Activated gamma-delta T cell (primary cell): ENCODE measurements around the gene SLC25A43.
"Not testable (repeated sequence)": the region's sequence is repeated elsewhere in the genome, so short reads cannot be mapped to it uniquely, and the experiment has no call there.

ENCODE experiments used
- DNase-seq: peaks from one replicate; lab custom pipeline; 2025; lab: John Stamatoyannopoulos, UW
- total RNA-seq, 2 donors: gene quantifications; one replicate each; lab custom pipeline; 2026; lab: John Stamatoyannopoulos, UW

The SLC25A43 gene
- 7.6 to 17.4 reads per million in 2 donors for total RNA-seq

DNA sequence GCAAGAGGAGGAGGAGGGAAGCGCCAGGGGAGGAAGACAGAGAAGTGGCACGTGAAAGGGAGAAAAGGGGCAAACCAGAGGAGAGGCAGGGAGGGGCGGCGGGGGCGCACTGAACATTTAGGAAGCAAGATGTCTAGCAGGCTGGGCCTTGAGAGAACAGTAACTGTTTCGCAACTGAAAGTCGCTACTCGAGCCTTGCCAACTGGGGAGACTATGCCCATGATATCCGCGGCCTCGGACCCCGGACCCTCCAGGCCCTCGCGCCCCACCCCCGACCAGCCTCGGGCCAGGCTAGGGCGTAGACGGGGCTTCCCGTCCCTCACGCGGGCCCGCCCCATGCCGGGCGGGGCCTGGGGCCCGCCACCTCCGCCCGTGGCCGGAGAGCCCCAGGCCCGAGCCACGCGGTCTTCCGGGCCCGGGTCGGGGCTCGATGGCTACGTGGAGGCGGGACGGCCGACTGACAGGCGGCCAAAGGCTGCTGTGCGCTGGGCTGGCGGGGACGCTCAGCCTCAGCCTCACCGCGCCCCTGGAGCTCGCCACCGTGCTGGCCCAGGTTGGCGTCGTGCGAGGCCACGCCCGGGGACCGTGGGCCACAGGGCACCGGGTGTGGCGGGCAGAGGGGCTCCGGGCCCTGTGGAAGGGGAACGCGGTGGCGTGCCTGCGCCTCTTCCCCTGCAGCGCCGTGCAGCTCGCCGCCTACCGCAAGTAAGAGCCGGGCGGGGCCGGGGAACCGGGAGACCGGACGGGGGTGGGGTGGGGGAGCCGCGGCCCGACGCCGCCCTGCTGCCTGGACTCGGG is at the start of gene SLC25A43:
SLC25A43 (plus strand) TSS at position 363 of the 798 bp plus-strand sequence; CDS start at position 431, 68 bp downstream.
- peak; percentile 17 for DNase-seq

DNA sequence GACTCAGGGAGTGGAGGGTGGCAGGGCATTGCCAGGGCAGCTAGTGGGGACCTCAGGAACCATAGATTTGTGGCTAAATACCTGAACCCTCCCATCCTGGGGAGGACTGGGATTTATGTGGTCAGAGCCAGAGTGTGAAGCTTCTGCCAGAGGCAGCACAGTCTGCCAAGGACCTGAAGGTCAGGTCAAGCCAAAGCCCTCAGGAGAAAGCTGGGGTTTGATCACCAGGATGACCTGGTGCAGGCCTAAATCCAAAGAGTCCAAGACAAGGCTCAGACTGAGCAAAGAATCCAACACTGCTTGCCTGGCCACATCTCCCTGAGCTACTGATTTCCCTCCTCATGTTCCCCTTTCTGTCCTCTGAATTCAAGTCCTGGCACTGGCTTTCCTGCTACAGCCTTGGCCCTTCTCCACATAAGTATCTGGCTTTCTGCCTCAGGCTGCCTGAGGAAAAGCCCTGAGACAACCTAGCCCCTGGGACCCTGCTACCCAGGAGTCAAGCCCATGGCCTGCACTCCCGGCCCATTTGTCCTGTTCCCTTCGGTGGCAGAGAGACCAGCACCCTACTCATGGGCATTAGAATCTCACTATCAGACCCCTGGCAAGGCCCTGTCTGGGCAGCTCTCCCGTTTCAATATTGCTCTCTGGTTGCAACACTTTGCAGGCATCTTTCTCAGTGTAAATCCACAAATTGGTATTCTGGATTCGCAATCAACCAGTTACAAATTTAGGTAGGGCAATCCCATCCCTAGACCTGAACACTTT is 39.3 kb upstream of the SLC25A43 start:
- DNase-seq = no peak

DNA sequence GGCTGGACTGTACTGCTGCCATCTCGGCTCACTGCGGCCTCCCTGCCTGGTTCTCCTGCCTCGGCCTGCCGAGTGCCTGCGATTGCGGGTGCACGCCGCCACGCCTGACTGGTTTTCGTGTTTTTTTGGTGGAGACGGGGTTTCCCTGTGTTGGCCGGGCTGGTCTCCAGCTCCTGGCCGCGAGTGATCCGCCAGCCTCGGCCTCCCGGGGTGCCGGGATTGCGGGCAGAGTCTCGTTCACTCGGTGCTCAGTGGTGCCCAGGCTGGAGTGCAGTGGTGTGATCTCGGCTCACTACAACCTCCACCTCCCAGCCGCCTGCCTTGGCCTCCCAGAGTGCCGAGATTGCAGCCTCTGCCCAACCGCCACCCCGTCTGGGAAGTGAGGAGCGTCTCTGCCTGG is 37.7 kb upstream of the SLC25A43 start:
- not testable (repeated sequence) for DNase-seq

DNA sequence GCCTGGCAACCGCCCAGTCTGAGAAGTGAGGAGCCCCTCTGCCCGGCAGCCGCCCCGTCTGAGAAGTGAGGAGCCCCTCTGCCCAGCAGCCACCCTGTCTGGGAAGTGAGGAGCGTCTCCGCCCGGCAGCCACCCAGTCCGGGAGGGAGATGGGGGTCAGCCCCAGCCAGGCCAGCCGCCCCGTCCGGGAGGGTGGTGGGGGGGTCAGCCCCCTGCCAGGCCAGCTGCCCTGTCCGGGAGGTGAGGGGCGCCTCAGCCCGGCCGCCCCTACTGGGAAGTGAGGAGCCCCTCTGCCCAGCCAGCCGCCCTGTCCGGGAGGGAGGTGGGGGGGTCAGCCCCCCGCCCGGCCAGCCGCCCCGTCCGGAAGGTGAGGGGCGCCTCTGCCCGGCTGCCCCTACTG is 37.1 kb upstream of the SLC25A43 start:
- peak; percentile 11 for DNase-seq

DNA sequence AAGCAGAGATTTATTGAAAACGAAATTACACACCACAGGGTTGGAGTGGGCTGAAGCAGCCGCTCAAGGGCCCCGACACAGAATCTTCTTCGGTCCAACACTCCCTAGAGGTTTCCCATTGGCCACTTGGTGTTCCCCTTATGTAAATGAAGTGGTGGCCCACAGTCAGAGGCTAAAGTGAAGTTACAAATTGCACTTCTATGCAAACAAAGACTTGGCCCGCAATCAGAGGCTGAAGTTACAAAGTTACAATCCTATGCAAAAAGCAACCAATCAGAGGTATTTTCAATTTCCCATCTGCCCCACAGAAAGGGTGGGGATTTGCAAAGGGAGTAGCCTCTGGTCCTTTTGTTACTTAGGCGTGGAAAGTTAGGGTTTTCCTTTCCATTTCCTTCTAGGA is 35.7 kb upstream of the SLC25A43 start:
- no peak for DNase-seq

DNA sequence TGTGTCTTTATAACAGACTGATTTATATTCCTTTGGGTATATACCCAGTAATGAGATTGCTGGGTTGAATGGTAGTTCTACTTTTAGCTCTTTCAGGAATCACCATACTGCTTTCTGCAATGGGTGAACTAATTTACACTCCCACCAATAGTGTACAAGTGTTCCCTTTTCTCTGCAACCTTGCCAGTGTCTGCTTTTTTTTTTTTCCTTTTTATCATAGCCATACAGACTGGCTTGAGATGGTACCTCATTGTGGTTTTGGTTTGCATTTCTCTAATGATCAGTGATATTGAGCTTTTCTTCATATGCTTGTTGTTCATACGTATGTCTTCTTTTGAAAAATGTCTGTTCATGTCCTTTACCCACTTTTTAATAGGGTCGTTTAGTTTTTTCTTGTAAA is 27.3 kb upstream of the SLC25A43 start:
- DNase-seq = not testable (repeated sequence)

DNA sequence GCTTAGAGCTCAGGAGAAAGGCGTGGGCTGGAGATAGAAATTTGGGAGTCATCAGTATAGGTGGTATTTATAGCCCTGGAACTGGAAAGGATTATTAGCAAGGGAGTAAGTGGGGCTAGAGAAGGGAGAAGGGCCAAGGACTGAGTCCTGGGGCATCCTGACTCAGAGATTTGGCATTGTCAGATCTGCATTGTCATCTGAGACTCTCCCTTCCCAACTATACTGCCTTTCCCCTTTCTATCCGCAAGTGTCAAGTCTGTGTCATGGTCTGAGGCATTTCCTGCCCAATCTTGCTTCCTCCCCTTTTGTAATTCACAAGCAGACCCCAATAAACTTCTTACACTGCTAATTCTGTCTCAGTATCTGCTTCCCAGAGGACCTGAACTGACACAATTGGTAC is 24.4 kb upstream of the SLC25A43 start:
- DNase-seq = no peak

DNA sequence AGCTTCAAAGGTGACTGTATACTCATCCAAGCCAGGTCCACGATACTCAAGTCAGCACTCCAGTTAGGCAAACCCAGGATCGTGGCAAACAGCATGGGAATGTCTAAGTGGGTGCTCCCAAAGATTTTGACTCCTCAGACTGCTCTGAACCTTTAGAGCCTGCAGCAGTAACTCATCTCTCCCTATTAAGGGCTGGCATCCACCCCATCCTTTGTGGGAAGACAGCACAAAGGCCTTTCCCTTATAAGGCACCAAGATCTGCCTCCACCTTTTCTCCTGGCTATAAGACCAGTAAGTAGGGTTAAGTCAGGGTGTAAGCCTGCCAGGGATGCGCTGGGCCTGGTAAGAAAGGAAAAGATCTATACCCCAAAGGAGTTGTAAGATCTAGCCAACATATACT is 23.6 kb upstream of the SLC25A43 start:
- DNase-seq = no peak

DNA sequence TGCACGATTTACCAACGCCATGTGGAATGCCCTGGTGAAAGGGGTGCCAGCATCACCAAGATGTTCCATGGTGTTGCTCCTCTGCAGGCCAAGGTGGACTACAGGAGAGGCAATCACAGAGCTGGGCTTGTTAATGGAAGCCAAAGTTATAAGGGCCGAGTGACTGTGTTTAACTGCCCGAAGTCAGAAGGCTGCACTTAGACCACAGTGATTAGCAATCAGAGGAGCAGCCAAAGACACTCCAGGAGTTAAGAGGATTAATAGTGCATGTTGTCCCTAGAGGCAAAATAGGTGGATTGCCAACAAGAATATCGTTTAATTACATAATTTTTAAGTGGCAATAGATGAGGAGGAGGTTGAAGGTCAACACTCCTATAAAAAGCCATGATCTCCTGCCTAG is 22.8 kb upstream of the SLC25A43 start:
- no peak for DNase-seq

DNA sequence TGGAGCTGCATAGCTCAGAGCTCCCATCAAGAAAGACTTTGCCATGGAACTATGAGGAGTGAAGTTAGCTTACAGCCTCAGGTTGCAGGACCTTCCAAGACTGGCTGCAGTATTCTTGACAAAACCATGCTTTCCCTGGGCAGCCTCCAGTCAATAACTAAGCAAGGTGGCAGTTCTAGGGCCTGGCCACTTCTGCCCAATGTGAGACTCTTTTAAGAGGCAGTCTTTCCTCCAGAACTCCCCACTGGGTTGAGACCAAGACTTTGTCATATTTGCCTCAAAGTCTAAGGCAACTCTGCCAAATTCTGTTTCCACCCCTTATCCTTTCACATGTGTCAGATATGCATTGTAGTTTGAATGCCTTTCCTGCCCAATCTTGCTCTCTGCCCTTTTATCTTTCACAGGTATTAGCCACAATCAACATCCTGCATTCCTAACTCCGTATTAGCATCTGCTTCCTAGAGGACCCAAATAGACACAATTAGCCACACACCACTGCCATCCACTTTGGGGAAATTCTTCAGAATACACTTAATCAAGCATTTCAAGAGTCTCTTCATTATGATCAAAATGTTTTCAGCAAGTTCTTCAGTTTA is 17.7 kb upstream of the SLC25A43 start:
- no peak for DNase-seq

DNA sequence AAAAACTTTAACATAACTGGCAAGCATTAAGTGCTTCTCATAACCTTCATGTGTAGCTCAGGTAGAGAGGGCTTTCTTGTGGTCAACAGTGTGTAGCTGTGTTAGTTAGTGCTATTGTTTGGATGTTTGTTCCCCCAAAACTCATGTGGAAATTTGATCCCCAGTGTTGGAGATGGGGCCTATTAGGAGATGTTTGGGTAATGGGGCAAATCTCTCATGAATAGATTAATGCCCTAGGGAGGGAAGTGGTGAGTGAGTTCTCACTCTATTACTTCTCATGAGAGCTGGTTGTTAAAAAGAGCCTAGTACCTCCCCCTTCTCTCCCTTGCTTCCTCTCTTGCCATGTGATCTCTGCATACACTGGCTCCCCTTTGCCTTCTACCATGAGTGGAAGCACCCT is 16.5 kb upstream of the SLC25A43 start:
- DNase-seq = no peak

DNA sequence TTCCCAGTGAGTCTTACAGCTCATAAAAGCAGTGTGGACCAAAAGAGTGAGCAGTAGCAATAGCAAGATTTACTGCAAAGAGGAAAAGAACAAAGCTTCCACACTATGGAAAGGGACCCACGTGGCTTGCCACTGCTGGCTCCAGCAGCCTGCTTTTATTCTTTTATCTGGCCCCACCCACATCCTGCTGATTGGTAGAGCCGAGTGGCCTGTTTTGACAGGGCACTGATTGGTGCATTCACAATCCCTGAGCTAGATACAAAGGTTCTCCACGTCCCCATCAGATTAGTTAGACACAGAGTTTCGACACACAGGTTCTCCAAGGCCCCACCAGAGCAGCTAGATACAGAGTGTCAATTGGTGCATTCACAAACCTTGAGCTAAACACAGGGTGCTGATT is 12.5 kb upstream of the SLC25A43 start:
- not testable (repeated sequence) for DNase-seq

DNA sequence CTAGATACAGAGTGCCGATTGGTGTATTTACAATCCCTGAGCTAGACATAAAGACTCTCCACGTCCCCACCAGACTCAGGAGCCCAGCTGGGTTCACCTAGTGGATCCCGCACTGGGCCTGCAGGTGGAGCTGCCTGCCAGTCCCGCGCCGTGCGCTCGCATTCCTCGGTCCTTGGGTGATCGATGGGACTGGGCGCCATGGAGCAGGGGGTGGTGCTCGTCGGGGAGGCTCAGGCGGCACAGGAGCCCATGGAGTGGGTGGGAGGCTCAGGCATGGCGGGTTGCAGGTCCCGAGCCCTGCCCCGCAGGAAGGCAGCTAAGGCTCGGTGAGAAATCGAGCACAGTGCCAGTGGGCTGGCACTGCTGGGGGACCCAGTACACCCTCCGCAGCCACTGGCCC is 11.7 kb upstream of the SLC25A43 start:
- not testable (repeated sequence) for DNase-seq

DNA sequence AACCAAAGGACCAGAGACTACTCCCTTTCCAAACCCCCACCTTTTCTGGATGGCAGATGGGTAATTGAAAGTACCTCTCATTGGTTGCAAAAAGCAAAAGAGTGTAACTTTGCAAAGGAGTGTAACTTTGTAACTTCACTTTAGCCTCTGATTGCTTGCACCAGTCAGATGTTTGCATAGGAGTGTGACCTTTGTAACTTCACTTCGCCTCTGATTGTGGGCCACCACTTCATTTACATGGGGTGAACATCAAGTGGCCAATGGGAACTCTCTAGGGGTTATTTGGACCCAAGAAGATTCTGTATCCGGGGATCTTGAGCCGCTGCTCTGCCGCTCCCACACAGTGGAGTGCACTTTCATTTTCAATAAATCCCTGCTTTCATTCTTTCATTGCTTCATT is 9.9 kb upstream of the SLC25A43 start:
- DNase-seq = no peak

DNA sequence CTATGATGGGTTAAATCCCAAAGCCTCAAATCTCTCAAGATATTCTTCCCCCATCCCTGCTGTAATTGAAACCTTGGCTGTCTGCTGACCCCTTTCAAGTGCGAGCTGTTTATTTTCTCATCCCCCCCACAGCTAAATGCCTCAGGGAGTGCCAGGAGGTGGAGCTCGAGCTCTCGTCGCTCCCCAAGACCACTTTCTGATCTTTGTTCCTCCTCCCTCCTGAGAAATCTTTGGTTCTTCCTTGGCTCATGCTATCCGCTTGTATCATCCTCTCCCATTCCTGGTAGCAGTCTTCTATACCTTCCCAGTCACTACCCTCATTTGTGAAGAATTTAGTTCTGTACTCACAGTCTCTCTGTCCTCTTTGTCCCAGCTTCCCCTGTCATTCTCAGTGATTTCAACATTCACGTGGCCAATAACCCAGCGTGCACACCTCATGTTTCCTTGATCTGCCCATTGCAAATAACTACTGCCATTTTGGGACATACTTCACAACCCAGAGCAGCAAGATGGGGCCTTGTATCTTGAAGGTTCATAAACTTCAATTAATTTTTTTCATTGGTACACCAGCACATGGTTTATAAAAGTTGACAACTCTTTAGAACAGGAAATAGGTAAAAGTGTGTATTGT is 9.2 kb upstream of the SLC25A43 start:
- DNase-seq = no peak

DNA sequence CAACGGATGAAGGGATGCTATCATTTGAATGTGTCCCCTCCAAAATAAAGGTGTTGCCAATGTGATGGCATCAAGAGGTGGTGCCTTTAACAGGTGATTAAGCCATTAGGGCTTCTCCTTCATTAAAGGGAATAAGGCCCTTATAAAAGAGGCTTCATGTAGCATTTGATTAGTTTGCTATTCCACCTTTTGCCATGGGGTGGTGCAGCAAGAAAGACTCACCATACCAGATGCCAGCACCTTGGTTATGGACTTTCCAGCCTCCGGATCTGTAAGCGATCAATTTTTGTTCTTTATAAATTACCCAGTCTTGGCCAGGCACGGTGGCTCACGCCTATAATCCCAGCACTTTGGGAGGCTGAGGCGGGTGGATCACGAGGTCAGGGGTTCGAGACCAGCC is 7.9 kb upstream of the SLC25A43 start:
- no peak for DNase-seq

DNA sequence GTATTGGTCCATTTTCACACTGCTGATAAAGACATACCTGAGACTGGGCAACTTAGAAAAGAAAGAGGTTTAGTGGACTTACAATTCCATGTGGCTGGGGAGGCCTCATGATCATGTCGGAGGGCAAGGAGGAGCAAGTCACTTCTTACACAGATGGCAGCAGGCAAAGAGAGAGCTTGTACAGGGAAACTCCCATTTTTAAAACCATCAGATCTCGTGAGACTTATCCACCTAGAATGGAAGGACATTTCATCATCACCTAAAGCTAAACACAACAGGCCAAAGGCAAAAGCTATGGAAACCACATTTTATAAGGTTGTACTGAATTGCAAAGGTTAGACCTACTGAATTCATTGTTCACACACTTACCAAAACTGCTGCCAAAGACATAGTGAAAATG is 6.0 kb upstream of the SLC25A43 start:
- DNase-seq = no peak

DNA sequence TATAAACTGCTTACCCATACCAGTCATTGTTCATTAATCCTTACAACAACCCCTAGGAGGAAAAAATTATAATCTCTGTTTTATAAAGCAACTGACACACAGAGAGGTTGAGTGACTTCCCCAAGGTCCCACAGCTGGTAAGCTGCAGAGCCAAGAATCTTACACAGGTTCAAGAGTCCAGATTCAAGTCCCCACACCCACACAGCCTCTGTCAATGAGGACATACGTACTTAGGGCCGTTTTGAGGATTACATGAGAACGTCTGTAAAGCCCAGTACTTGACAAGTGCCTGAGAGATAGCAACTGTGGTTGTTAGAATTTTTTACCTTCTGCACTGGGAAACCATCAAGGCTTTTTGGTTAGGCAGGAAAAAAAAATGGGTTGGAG is 556 bp upstream of the SLC25A43 start:
- no peak for DNase-seq

DNA sequence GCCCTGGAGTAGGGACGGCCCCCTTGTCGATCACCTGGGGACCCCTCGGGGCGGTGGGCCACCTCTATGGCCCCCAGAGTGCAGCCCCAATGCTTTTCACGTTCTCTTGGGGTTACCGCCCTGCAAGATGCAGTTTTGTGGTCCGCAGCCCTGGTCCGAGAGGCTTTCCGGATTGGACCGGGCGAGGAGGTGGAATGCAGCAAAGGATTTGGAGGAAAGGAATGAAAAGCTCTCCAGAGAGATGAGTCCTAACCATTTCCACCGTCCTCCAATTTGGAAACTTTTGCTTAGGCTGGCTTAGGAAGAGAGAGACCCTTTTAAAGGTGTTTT is 601 bp downstream of the SLC25A43 start:
- DNase-seq = no peak

DNA sequence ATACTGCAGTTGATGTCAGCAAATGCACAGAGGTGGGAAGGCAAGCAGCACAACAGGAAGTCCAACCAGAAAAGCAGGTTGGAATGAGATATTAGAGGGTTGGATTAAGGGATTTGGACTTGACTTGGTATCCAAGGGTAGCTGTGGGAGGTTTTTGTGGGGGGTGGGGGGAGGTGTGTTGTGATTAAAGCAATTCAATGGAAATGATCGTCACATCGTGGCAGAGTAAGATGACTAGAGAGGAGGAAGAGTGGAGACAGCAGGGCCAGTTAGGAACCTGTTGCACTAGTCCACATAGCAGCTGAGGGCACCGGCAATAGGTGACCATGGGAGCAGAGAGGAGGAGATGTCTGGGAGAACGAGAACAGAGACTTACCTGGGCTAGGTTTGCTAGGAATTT is 2.4 kb downstream of the SLC25A43 start:
- no peak for DNase-seq

DNA sequence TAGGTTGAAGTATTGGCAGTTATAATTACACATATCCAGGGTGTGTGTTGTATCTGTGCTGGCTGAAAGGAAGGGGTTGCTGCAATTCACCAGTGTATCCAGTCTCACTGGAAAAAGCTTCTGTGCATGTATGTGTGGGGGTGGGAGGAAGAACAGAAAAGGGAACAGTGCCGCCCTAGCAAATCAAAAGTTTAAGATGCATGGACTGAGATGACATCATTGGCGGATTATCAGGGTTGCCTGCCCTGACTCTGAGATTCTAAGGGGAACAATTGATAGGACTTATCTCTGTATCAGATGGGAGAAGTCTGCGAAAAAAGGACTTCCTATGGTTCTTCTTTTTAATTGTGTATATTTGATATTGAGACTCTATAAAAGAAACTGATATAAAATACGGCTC is 3.5 kb downstream of the SLC25A43 start:
- no peak for DNase-seq

DNA sequence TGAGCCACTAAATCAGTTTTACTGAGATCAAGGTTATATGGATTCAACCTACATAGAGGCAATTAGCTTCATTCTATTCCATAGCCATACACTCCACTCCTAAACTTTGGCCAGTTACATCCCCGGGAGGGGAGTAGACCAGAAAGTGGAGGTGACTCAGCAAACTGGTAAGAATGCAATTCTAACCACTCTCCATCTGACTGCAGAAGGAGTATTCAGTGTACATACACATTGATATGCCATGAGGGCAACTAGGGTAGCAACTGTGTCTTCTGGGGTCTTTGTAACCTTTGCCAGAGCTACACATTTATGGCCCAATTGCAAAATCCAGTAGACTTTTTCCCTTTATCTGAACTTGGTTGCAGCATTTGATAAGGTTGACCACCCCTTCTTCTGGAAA is 7.6 kb downstream of the SLC25A43 start:
- no peak for DNase-seq

DNA sequence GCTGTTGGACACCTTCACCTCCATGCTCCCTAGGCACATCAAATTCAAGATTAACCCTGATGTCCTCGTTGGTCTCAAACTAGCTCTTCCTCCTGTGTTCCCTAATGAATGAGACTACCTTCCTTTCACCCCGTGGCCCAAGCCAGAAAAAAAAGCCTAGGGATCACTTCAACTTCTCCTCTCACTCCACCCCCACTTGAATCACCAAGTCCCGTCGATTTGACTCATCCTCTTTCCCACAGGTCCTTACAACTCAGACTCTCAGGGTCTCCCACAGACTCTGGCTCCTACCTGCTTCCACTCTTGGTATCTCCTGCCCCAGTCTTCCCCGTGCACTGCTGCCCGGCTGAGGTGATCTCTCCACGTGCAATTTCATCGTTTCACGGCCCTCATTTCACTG is 8.5 kb downstream of the SLC25A43 start:
- no peak for DNase-seq
